ENCODE results near the gene YRDC.

- TF ChIP-seq CTCF (IDR thresholded peaks at IDR 0.05) (no peak), POLR2AphosphoS5 (IDR thresholded peaks at IDR 0.05) (no peak)
Observed at GRCh38 chr1:37765916-37766664, 41.9 kb downstream of the YRDC start.
